Neural progenitor cell (in vitro differentiated cells): Measurements from ENCODE around the gene FCRLA.

Experiments
- CTCF ChIP-seq: fragments of 200-600 bp; sonication (generic); IDR thresholded peaks from 2 replicates; pipeline ENCODE4 v1.5.1; 2017; ENCODE audit warnings: antibody characterized with exemption, mild to moderate bottlenecking
- EZH2 ChIP-seq: fragments of 200-600 bp; sonication (generic); IDR thresholded peaks from 2 replicates; pipeline ENCODE4 v1.6.1; 2017; ENCODE audit warnings: antibody characterized with exemption, mild to moderate bottlenecking, moderate library complexity

DNA sequence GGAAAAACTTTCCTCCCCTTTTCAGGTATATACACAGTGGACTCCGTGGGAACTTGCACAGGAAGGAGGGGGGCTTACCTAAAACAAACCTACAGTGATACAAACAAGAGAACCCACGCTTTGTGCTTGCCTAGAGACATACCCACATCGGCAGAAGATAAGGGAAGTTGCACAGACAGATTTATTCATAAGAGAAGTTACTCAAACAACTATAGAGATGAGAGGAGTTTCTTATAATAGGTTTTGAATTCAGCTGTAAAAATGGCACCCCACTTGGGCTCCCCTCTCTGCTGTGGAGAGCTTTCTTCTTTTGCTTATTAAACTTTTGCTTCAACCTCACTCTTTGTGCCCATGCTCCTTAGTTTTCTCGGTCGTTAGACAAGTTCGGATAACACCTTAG is 40.8 kb downstream of the FCRLA start:
- TF ChIP-seq CTCF (no peak), EZH2 (no peak)
